SU-DHL-6 (cell line): ENCODE data around the gene USP8.

Experiments used
- H2AFZ ChIP-seq: fragments of 200-600 bp; sonication (generic); 2 replicates; pipeline ENCODE4 v1.6.1; 2014; ENCODE audit warnings: low read depth, mild to moderate bottlenecking, moderate library complexity, mixed read lengths, antibody characterized with exemption, low read length; ENCODE audit not compliant: severe bottlenecking
- H3F3A ChIP-seq: fragments of 200-600 bp; shearing (Covaris generic); 2 replicates; pipeline ENCODE4 v1.6.0; 2016; ENCODE audit warnings: antibody characterized with exemption, mild to moderate bottlenecking; ENCODE audit not compliant: insufficient read depth
- H3K27ac ChIP-seq: fragments of 200-600 bp; sonication (generic); 2 replicates; pipeline ENCODE4 v1.5.1; 2016; ENCODE audit warnings: low read depth, mild to moderate bottlenecking, low read length, moderate library complexity, mixed read lengths
- H3K27me3 ChIP-seq: fragments of 200-600 bp; sonication (generic), shearing (Covaris generic); 2 replicates; pipeline ENCODE4 v1.6.0; 2014; ENCODE audit warnings: mild to moderate bottlenecking, low read length
- H3K36me3 ChIP-seq: fragments of 200-600 bp; sonication (generic); 2 replicates; pipeline ENCODE4 v1.6.1; 2014; ENCODE audit warnings: mild to moderate bottlenecking, low read length, mixed read lengths
- H3K4me2 ChIP-seq: fragments of 300-600, 200-600 bp; shearing (Covaris generic), sonication (generic); 2 replicates; pipeline ENCODE4 v1.6.0; 2014; ENCODE audit warnings: low read length, low read depth, mild to moderate bottlenecking; ENCODE audit not compliant: poor library complexity, severe bottlenecking
- H3K4me3 ChIP-seq: fragments of 200-600 bp; sonication (generic); 2 replicates; pipeline ENCODE4 v1.5.1; 2014; ENCODE audit warnings: antibody characterized with exemption, low read length, mild to moderate bottlenecking, mixed read lengths; ENCODE audit not compliant: insufficient read depth, poor library complexity, severe bottlenecking
- H3K79me2 ChIP-seq: fragments of 200-600 bp; sonication (generic); 2 replicates; pipeline ENCODE4 v1.6.1; 2014; ENCODE audit warnings: mild to moderate bottlenecking, low read length, moderate library complexity; ENCODE audit not compliant: insufficient read depth
- H3K9ac ChIP-seq: fragments of 200-600 bp; sonication (generic); 2 replicates; pipeline ENCODE4 v1.7.0; 2014; ENCODE audit warnings: mild to moderate bottlenecking, low read length
- H3K9me2 ChIP-seq: fragments of 200-600 bp; sonication (generic); replicated peaks from 2 replicates; pipeline ENCODE4 v1.6.1; 2014; ENCODE audit warnings: low read length; ENCODE audit not compliant: insufficient read depth
- H3K9me3 ChIP-seq: fragments of 200-600 bp; sonication (generic); 2 replicates; pipeline ENCODE4 v1.6.1; 2014; ENCODE audit warnings: low read length, mixed read lengths; ENCODE audit not compliant: insufficient read depth
- H4K20me1 ChIP-seq: fragments of 200-600 bp; sonication (generic); 2 replicates; pipeline ENCODE4 v1.6.1; 2014; ENCODE audit warnings: low read depth, mild to moderate bottlenecking, antibody characterized with exemption, low read length, moderate library complexity, mixed read lengths
- EZH2phosphoT487 ChIP-seq: fragments of 200-600 bp; sonication (generic), shearing (Covaris generic); conservative IDR thresholded peaks from 2 replicates; pipeline ENCODE4 v1.6.1; 2018; ENCODE audit warnings: mild to moderate bottlenecking, antibody characterized with exemption, low read length, moderate library complexity, mixed read lengths
- TF ChIP-seq, protein P1 (sequence below): fragments of 200-600 bp; sonication (generic); IDR thresholded peaks from one replicate; pipeline ENCODE4 v1.5.1; 2017; ENCODE audit warnings: antibody characterized with exemption, mild to moderate bottlenecking, low read length, moderate library complexity; ENCODE audit not compliant: insufficient read depth, poor library complexity, severe bottlenecking

USP8 gene

DNA sequence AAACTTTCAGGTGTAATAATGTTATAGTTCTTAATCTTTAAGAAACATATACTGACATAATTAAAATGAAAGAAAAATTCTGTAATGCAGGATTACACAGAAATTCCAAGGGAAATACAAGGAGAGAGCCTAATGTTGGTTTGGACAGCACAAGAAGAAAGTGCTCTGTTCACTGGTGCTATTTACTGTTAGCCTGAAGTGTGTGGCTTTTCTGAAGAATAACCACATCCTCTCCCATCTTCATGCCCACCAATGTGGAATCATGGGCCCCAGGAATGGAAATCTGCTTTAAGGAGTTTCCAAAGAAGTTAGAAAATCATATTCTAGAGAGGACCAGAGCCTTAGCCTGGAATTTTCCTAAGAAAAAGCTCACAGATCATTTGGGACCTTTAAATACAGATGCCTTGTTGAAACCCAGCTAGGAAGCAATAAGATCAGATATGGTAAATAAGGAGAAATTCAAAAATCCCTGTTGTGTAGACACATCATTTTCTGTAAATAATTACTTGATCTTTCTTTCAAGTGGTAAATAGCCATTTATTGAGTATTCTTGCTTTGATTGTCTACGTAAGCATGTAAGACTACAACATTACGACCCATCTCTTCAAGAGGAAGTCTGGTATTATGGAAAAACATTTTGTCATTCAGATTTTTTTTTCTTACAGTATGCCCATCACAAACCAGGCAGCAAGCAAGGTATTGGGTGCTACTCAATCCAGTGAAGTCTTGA lies 132.6 kb downstream of the USP8 start:
- TF ChIP-seq EZH2phosphoT487, result no peak
- TF ChIP-seq, protein P1, sequence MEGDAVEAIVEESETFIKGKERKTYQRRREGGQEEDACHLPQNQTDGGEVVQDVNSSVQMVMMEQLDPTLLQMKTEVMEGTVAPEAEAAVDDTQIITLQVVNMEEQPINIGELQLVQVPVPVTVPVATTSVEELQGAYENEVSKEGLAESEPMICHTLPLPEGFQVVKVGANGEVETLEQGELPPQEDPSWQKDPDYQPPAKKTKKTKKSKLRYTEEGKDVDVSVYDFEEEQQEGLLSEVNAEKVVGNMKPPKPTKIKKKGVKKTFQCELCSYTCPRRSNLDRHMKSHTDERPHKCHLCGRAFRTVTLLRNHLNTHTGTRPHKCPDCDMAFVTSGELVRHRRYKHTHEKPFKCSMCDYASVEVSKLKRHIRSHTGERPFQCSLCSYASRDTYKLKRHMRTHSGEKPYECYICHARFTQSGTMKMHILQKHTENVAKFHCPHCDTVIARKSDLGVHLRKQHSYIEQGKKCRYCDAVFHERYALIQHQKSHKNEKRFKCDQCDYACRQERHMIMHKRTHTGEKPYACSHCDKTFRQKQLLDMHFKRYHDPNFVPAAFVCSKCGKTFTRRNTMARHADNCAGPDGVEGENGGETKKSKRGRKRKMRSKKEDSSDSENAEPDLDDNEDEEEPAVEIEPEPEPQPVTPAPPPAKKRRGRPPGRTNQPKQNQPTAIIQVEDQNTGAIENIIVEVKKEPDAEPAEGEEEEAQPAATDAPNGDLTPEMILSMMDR, result no peak
- no peaks in the 10 kb centered on the region for H3K9me2 ChIP-seq
- H2AFZ ChIP-seq, result no peak overlapping the region
- no peak overlapping the region for H3K27ac ChIP-seq
- no peaks in the 10 kb centered on the region for H4K20me1 ChIP-seq
- no peak overlapping the region for H3K4me2 ChIP-seq
- H3K9me3 ChIP-seq, result no peaks in the 10 kb centered on the region
- H3K4me3 ChIP-seq, result no peak overlapping the region
- peaks cover 13% of the 10 kb centered on the region for H3K36me3 ChIP-seq
- no peak overlapping the region for H3K9ac ChIP-seq
- H3K79me2 ChIP-seq, result no peaks in the 10 kb centered on the region
- H3F3A ChIP-seq, result 0 out of 2 replicates have a peak, but pooled peaks cover 3% of the 10 kb centered on the region
- no peaks in the 10 kb centered on the region for H3K27me3 ChIP-seq

DNA sequence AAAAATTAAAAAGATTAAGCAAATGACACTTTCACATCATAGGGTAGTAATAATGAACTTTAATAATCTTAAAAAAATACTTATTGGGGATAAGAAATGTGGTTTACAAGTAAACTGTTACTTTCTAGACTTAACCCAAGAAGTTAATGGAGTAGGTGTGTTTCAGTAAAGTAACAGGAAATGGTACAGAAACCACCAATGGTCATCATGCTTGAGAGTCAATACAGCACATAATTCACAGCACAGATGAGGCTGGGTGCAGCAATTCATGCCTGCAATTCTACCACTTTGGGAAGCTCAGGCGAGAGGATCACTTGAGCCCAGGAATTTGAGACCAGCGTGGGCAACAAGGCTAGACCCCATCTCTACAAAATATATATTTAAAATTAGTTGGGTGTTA lies 133.8 kb downstream of the USP8 start:
- H3K27ac ChIP-seq, result no peak overlapping the region

DNA sequence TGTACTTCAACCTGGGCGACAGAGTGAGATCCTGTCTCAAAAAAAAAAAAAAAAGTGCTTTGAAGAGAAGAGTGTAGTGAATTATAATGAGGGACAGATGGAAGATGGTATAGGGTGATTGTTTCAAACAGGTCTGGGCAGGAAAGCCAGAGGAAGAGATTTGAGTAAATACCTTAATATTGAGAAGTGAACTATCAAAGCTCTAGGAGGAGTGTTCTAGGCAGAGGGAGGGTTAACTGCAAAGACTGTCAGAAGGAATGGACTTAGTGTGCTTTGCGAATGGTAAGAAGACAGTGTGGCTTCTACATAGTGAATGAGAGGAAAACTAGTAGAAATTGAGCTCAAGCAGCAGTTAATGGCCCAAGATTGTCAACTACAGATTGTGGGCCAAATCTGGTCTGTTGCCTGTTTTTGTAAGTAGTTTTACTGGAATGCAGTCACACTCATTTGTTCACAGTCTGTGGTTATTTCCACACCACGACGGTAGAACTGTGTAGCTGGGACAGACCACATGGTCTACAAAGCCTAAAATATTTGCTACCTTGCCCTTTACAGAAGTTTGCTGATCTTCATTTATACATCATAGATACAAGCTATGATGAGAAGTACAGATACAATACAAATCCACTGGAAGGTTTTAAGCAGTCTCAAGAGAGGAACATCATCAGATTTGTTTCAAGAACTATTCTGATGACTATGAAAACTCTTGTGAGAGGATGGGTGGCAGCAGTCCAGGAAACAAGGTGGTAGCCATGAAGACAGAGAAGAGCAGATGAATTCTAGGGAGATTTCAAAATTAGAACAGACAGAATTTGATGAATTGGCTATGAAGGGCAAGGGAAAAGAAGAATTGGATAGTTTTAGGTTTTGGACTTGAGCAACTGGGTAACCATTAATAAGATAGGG lies 138.8 kb downstream of the USP8 start:
- no peak overlapping the region for H3K4me2 ChIP-seq

More for the DNA sequence above, 133.8 kb downstream of the USP8 start:
- Histone ChIP-seq H4K20me1 (no peaks in the 10 kb centered on the region), H3K9me3 (no peaks in the 10 kb centered on the region), H3K4me2 (no peak overlapping the region), H3K9me2 (no peaks in the 10 kb centered on the region), H3K36me3 (peaks cover 13% of the 10 kb centered on the region), H2AFZ (no peak overlapping the region), H3K9ac (no peak overlapping the region), H3F3A (0 out of 2 replicates have a peak, but pooled peaks cover 3% of the 10 kb centered on the region), H3K4me3 (no peak overlapping the region), H3K79me2 (no peaks in the 10 kb centered on the region), H3K27me3 (no peaks in the 10 kb centered on the region)
- TF ChIP-seq, protein P1, result no peak
- TF ChIP-seq EZH2phosphoT487, result no peak

More for the DNA sequence above, 138.8 kb downstream of the USP8 start:
- Histone ChIP-seq H3F3A (0 out of 2 replicates have a peak, but pooled peaks cover 3% of the 10 kb centered on the region), H3K9ac (no peak overlapping the region), H3K9me2 (no peaks in the 10 kb centered on the region), H4K20me1 (no peaks in the 10 kb centered on the region), H3K4me3 (no peak overlapping the region), H3K79me2 (0 out of 2 replicates have a peak, but pooled peaks cover 3% of the 10 kb centered on the region), H3K36me3 (peaks cover 18% of the 10 kb centered on the region), H3K27ac (no peak overlapping the region), H3K9me3 (no peaks in the 10 kb centered on the region), H3K27me3 (no peaks in the 10 kb centered on the region), H2AFZ (no peak overlapping the region)
- TF ChIP-seq EZH2phosphoT487, result no peak
- TF ChIP-seq, protein P1, result no peak
